Astrocyte of the spinal cord (primary cell): ENCODE measurements around the gene APEX1.
"Not testable (repeated sequence)": the region's sequence is repeated elsewhere in the genome, so short reads cannot be mapped to it uniquely, and the experiment has no call there.

Experiments used
- DNase-seq: peaks from one replicate; pipeline ENCODE4 v3.0.0; 2011; ENCODE audit warnings: low read depth, low spot score
- H3K4me3 ChIP-seq: 2 replicates; pipeline ENCODE4 v1.5.1; 2011; ENCODE audit warnings: low read depth, mild to moderate bottlenecking, low read length, moderate library complexity
- in situ Hi-C: cut with HindIII; loops from 2 replicates; pipeline ENCODE4 v1.10.0; 2017; ENCODE audit warnings: low sequenced_read_pairs
- TF ChIP-seq, protein P1 (sequence below): IDR thresholded peaks from 2 replicates; pipeline ENCODE4 v1.5.1; 2012; ENCODE audit warnings: low read depth, mild to moderate bottlenecking, low read length, inconsistent platforms

Gene APEX1

DNA sequence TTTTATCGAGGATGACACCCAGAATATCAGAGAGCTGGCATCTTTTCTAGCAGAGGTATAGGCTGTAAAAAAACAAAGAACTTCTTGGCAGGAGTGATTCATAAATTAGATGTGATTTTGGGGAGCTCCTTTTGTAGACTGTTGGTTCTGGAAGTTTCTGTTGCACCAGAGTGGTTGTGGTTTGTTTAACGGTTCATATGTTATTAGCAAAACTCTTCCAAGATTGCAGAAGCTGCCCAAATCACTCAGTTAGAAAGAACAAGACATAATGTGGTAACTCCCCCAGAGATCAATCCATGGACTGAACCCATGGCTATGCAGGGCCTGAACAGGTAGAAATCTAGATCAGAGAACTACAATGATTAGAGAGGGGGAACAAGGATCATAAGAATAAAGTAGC is 43.6 kb downstream of the APEX1 start:
- no peak for DNase-seq

DNA sequence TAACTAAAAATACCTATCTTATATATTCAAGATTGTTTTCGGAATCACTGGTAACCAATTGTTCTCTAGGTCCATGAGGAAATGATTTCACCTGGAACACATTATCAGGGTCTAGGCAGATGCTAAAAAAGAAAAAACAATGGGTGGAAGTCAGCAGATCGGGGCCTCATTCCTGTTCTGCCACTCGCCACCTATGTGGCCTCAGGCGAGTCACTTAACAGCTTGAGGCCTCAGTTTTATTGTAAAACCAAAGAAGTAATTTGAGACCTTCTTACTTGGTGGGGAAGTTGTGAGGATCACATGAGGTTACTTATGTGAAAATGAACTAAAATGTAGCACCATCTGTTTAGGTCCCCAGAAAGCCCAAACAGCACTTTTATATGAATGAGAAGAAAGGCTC is 44.1 kb downstream of the APEX1 start:
- DNase-seq = no peak
- in situ Hi-C loops = no loop called here

More for the DNA sequence above, 43.6 kb downstream of the APEX1 start:
- no peak overlapping the region for H3K4me3 ChIP-seq
- in situ Hi-C loops = no loop called here
- TF ChIP-seq, protein P1, sequence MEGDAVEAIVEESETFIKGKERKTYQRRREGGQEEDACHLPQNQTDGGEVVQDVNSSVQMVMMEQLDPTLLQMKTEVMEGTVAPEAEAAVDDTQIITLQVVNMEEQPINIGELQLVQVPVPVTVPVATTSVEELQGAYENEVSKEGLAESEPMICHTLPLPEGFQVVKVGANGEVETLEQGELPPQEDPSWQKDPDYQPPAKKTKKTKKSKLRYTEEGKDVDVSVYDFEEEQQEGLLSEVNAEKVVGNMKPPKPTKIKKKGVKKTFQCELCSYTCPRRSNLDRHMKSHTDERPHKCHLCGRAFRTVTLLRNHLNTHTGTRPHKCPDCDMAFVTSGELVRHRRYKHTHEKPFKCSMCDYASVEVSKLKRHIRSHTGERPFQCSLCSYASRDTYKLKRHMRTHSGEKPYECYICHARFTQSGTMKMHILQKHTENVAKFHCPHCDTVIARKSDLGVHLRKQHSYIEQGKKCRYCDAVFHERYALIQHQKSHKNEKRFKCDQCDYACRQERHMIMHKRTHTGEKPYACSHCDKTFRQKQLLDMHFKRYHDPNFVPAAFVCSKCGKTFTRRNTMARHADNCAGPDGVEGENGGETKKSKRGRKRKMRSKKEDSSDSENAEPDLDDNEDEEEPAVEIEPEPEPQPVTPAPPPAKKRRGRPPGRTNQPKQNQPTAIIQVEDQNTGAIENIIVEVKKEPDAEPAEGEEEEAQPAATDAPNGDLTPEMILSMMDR = no peak

DNA sequence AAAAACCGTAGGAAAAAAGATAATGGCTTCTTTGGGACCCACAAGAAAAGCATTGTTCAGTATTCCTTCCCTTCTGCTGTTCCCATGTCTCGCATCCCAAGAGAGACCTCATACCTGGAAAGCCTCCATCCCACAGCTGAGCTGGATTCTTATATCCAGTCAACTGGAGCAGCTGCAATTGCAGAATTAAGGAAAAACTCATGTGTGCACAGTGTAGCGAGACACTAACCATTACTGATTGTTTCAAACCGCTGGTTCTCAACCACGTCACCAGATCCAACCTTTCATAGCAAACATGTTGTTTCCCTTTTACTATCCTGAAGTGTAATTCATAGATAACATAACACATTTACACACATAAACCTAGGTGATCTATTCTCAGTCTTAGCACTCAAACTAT is 44.9 kb downstream of the APEX1 start:
- in situ Hi-C loops = no loop called here
- H3K4me3 ChIP-seq = no peak overlapping the region
- no peak for DNase-seq
- TF ChIP-seq, protein P1 = no peak

More for the DNA sequence above, 44.1 kb downstream of the APEX1 start:
- H3K4me3 ChIP-seq = no peak overlapping the region
- TF ChIP-seq, protein P1 = no peak

DNA sequence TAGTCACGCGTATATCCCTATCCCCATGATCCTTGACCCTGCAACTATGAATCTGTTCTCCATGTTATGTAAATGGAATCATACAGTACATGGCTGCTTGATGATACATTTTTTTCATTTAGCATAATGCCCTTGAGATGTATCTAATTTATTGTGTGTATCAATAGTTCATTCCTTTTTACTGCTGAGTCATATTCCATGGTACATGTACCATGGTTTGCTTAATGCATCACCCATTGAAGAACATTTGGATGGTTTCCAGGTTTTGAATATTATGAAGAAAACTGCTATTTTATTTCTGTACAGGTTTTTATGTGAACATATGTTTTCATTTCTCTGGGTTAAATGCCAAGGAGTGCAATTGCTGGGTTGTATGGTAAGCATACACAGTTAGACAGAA is 46.3 kb downstream of the APEX1 start:
- DNase-seq = peak; percentile 33
- in situ Hi-C loops = no loop called here
- TF ChIP-seq, protein P1 = no peak
- H3K4me3 ChIP-seq = no peak overlapping the region

DNA sequence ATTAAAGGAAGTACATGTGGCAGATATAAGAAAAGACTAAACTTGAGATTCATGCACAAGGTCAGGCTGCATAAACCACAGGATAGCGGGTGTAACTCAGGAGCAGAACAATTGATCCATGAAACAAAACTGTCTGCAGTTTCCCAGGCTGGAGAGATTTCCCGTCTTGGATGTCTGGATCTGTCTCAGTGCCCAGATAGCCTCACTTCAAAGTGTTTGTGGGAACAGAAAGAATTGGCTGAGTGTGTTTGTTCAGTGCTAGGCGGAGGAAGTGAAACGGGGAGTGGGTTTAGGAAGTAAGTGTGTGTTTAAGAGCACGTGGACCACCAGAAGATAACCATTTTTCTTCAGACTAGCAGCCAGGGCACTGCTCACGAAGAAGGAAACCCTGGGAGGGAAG is 48.9 kb downstream of the APEX1 start:
- H3K4me3 ChIP-seq = no peak overlapping the region
- DNase-seq = no peak
- TF ChIP-seq, protein P1 = no peak
- in situ Hi-C loops = no loop called here

DNA sequence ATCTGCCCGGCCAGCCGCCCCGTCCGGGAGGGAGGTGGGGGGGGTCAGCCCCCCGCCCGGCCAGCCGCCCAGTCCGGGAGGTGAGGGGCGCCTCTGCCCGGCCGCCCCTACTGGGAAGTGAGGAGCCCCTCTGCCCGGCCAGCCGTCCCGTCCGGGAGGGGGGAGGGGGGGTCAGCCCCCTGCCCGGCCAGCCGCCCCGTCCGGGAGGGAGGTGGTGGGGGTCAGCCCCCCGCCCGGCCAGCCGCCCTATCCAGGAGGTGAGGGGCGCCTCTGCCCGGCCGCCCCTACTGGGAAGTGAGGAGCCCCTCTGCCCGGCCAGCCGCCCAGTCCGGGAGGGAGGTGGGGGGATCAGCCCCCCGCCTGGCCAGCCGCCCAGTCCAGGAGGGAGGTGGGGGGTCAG is 51.2 kb downstream of the APEX1 start:
- DNase-seq, H3K4me3 ChIP-seq, in situ Hi-C loops: not testable (repeated sequence)

DNA sequence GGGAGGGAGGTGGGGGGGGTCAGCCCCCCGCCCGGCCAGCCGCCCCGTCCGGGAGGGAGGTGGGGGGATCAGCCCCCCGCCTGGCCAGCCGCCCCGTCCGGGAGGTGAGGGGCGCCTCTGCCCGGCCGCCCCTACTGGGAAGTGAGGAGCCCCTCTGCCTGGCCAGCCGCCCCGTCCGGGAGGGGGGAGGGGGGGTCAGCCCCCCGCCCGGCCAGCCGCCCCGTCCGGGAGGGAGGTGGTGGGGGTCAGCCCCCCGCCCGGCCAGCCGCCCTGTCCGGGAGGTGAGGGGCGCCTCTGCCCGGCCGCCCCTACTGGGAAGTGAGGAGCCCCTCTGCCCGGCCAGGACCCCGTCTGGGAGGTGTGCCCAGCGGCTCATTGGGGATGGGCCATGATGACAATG is 51.7 kb downstream of the APEX1 start:
- H3K4me3 ChIP-seq, DNase-seq, in situ Hi-C loops: not testable (repeated sequence)
